Ascending aorta (tissue), 2 donors: ENCODE data around the gene AMBP. TPM values are rescaled to one million over a fixed set of nuclear protein-coding genes. Genes with fewer than 3 reads are reported as not detected.

Experiments
- DNase-seq, 2 donors: peaks; one replicate each; pipeline ENCODE4 v3.0.0-alpha.2; 2019; ENCODE audit warnings: low spot score in 2 of 2
- H3K27ac ChIP-seq, 2 donors: fragments of 200-600 bp; sonication (generic); one replicate each; pipeline ENCODE4 v1.5.1; 2016 to 2017; ENCODE audit warnings: mild to moderate bottlenecking in 1 of 2
- H3K27me3 ChIP-seq: fragments of 200-600 bp; sonication (generic); one replicate; pipeline ENCODE4 v1.5.1; 2017
- H3K36me3 ChIP-seq, 2 donors: fragments of 200-600 bp; sonication (generic); one replicate each; pipeline ENCODE4 v1.5.1; 2016
- H3K4me1 ChIP-seq, 2 donors: fragments of 200-600 bp; sonication (generic); one replicate each; pipeline ENCODE4 v1.5.1; 2016 to 2017; ENCODE audit warnings: mild to moderate bottlenecking in 1 of 2
- H3K4me3 ChIP-seq, 2 donors: fragments of 200-600 bp; sonication (generic); one replicate each; pipeline ENCODE4 v1.5.1; 2016 to 2017; ENCODE audit warnings: mild to moderate bottlenecking in 1 of 2
- H3K9me3 ChIP-seq, 2 donors: fragments of 200-600 bp; sonication (generic); one replicate each; pipeline ENCODE4 v1.5.1; 2016
- CTCF ChIP-seq, 3 experiments: fragments of 200-600 bp in 2 of 3; fragments of 450-650 bp in 1 of 3; sonication (generic) in 2 of 3; IDR thresholded peaks; one replicate each; pipeline ENCODE4 v1.5.1; 2016 to 2019; ENCODE audit warnings: antibody characterized with exemption in 3 of 3, mild to moderate bottlenecking in 1 of 3, moderate library complexity in 1 of 3
- intact Hi-C: fragments of 100-400 bp; cut with DNase I; formaldehyde crosslinking; loops from one replicate; pipeline ENCODE4 v1.15.1; 2023
- total RNA-seq: library from RNA; depleted of rRNA; stranded (reverse); fragments of >200 nt; gene quantifications from one replicate; pipeline ENCODE4 v1.1.0, GENCODE V29; 2016

The AMBP gene
- total RNA-seq, 1 donor from 2014 or later: 6.6 TPM

DNA sequence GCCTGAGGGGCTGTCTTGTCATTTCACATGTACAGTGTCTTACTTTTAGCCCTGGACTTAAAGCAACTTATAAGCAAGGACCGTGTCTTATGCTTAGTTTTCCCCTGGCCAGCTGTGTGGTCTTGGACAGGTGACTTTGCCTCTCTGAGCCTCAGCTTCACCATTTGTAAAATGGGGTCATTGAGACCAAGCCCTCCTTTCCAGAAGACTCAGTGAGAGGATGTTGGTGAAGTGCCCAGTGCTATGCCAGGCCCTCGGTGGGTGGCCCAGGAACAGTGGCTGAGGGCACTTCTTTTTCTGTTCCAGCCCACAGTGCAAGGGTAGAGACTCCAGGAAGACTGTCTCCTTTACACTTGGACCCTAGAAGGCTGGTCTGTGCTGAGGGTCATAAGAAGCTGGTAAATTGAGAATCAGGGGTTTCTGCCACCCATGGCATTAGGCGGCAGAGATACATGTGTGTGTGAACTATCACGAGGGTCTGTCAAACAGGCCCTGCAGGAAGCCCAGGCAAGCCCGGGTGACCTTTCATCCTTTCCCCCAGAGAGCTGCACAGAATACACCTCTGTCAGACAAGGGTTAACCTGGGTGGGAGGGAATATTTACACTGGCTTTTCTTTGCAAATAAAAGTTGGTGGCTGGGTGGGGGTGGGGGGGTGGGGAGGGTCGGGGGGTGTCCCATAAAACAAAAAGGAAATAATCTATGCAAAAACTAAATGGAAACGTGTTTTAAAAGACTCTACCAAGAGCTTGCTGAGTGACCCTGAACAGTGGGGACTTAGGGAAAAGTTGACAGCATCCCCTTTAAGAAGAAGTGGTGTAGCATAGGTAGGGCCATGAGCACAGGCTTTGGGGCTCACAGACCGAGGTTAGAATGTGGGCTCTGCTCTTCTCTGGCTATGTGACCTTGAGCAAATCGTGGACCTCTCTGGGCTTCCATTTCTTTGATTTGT lies 41.4 kb upstream of the AMBP start:
- TF ChIP-seq CTCF (IDR thresholded peaks at IDR 0.05): no peak
- intact Hi-C loops: no loop called here
- H3K4me1 ChIP-seq: peaks cover 0 to 7% of the 10 kb centered on the region in 2 donors
- H3K27ac ChIP-seq: no peak overlapping the region
- H3K4me3 ChIP-seq: no peak overlapping the region
- no peak for DNase-seq
- no peaks in the 10 kb centered on the region for H3K9me3 ChIP-seq
- H3K27me3 ChIP-seq: no peaks in the 10 kb centered on the region
- no peaks in the 10 kb centered on the region for H3K36me3 ChIP-seq

GRCh38 chr9:114117996-114118830 lies 40.1 kb upstream of the AMBP start:
- H3K27ac ChIP-seq: no peak overlapping the region
- TF ChIP-seq CTCF (IDR thresholded peaks at IDR 0.05): no peak
- H3K36me3 ChIP-seq: no peaks in the 10 kb centered on the region
- no peak overlapping the region for H3K4me3 ChIP-seq
- DNase-seq: no peak
- H3K27me3 ChIP-seq: no peaks in the 10 kb centered on the region
- peaks cover 0 to 15% of the 10 kb centered on the region in 2 donors for H3K4me1 ChIP-seq
- intact Hi-C loops: no loop called here
- H3K9me3 ChIP-seq: no peaks in the 10 kb centered on the region

GRCh38 chr9:114117614-114117995 lies 39.5 kb upstream of the AMBP start:
- TF ChIP-seq CTCF (IDR thresholded peaks at IDR 0.05): no peak
- DNase-seq: no peak
- no peak overlapping the region for H3K4me3 ChIP-seq
- peaks cover 0 to 21% of the 10 kb centered on the region in 2 donors for H3K4me1 ChIP-seq
- no peak overlapping the region for H3K27ac ChIP-seq
- no peaks in the 10 kb centered on the region for H3K9me3 ChIP-seq
- no peaks in the 10 kb centered on the region for H3K27me3 ChIP-seq
- H3K36me3 ChIP-seq: no peaks in the 10 kb centered on the region
- intact Hi-C loops: no loop called here

DNA sequence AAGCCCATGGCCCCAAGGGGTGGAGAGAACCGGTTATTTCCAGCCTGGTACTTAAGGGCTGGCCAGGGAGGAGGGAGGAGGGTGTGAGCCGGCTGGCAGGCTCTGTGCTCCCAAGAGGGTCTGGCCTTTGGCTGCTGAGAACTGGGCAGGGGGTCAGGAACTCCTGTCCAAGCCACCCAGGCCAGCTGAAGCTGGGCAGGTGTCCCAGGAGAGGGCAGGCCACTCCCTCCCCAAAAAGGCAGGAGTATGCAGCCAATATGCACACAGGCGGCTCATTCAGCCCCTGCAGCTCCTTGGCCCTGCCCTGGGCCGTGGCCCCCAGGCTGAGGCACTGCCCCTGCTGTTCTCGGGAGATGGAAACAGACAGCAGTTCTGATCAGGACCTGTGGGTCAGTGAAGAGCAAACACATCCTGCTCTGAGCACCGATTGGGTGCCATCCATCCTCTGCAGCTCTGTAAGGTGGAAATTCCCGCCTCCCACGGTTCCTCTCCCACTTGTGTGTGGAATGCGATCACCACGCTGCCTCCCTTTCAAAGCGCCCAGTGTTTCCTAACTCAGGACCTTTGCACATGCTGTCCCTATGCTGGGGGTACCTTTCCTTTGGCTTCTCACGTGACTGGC lies 38.1 kb upstream of the AMBP start:
- H3K4me1 ChIP-seq: peaks cover 0 to 23% of the 10 kb centered on the region in 2 donors
- no peak for DNase-seq
- no peak overlapping the region for H3K27ac ChIP-seq
- H3K4me3 ChIP-seq: no peak overlapping the region
- no peaks in the 10 kb centered on the region for H3K36me3 ChIP-seq
- TF ChIP-seq CTCF (IDR thresholded peaks at IDR 0.05): no peak
- intact Hi-C loops: no loop called here
- H3K9me3 ChIP-seq: no peaks in the 10 kb centered on the region
- no peaks in the 10 kb centered on the region for H3K27me3 ChIP-seq

DNA sequence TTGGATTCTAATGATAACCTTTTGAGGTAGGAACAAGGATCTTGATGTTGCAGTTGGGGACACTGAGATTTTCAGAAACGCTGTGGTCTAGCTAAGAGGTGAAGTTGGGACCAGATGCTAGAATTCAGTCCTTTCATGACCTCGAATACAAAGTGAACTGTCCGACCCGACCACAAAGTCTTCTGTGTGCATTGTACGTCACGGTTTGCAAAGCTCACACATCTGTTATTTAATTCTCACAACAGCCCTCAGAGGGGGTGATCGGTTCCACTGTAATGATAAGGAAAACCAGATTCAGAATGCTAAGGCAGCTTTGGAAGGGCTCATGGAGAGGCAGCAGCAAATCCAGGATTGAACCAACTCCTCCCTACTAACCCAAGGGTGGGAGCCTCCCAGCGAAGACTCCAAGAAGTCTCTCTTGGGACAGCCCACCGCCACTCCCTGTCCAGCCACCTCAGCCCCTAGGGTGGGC lies 37.6 kb upstream of the AMBP start:
- no peaks in the 10 kb centered on the region for H3K27me3 ChIP-seq
- H3K4me3 ChIP-seq: no peak overlapping the region
- intact Hi-C loops: no loop called here
- no peaks in the 10 kb centered on the region for H3K9me3 ChIP-seq
- H3K27ac ChIP-seq: no peak overlapping the region
- no peak for DNase-seq
- TF ChIP-seq CTCF (IDR thresholded peaks at IDR 0.05): no peak
- H3K36me3 ChIP-seq: no peaks in the 10 kb centered on the region
- peaks cover 0 to 23% of the 10 kb centered on the region in 2 donors for H3K4me1 ChIP-seq
